22Rv1 (cell line): ENCODE results near the gene FAM234A.

Source experiments
- H3K27ac ChIP-seq: fragments of 450-650 bp; 2 replicates; pipeline ENCODE4 v1.5.1; 2017
- CTCF ChIP-seq: fragments of 450-650 bp; IDR thresholded peaks from 2 replicates; pipeline ENCODE4 v1.5.1; 2017; ENCODE audit warnings: mild to moderate bottlenecking
- ZFX ChIP-seq: fragments of 450-650 bp; IDR thresholded peaks from 2 replicates; pipeline ENCODE4 v1.6.1; 2017; ENCODE audit warnings: antibody characterized with exemption, borderline replicate concordance

The FAM234A gene

GRCh38 chr16:280005-280460 lies 45.4 kb downstream of the FAM234A start:
- H3K27ac ChIP-seq, result peak overlapping the region; percentile 52
- no peak for TF ChIP-seq CTCF
- no peak for TF ChIP-seq ZFX

GRCh38 chr16:280552-280951 lies 45.9 kb downstream of the FAM234A start, which contains the start of gene ARHGDIG:
ARHGDIG (plus strand) TSS chr16:280591; CDS start chr16:280681, 90 bp downstream.
- peak within 1 kb of the TSS; percentile 52 for H3K27ac ChIP-seq
- no peak for TF ChIP-seq CTCF
- TF ChIP-seq ZFX, result no peak

GRCh38 chr16:280991-281659 lies 46.5 kb downstream of the FAM234A start:
- H3K27ac ChIP-seq, result peak overlapping the region; percentile 52

GRCh38 chr16:281660-282255 lies 47.1 kb downstream of the FAM234A start:
- H3K27ac ChIP-seq, result no peak overlapping the region
- no peak for TF ChIP-seq ZFX
- no peak for TF ChIP-seq CTCF

More at GRCh38 chr16:280991-281659, 46.5 kb downstream of the FAM234A start:
- TF ChIP-seq CTCF (no peak), ZFX (no peak)

- no peak overlapping the region for H3K27ac ChIP-seq
- TF ChIP-seq CTCF (no peak), ZFX (no peak)
Measured at GRCh38 chr16:282491-282890, 47.9 kb downstream of the FAM234A start.

GRCh38 chr16:283033-283805 lies 48.6 kb downstream of the FAM234A start, which contains the start of gene PDIA2:
PDIA2 (plus strand) TSS chr16:283164; CDS start chr16:283170, 6 bp downstream.
- H3K27ac ChIP-seq, result no peak within 1 kb of the TSS
- TF ChIP-seq CTCF, result no peak
- TF ChIP-seq ZFX, result no peak
